Upper lobe of left lung (tissue), 4 donors: Measurements from ENCODE around the gene GZF1.

ENCODE experiments used
- EP300 ChIP-seq, 4 donors: sonication (generic); formaldehyde crosslinking; IDR thresholded peaks; one replicate each; pipeline ENCODE4 v1.5.1; 2017; ENCODE audit warnings: antibody characterized with exemption in 4 of 4, control low read depth in 2 of 4
- POLR2A ChIP-seq, 4 donors: fragments of 450-650 bp; IDR thresholded peaks; one replicate each; pipeline ENCODE4 v1.5.1; 2016 to 2017; ENCODE audit warnings: antibody characterized with exemption in 4 of 4, mild to moderate bottlenecking in 2 of 4
- POLR2AphosphoS5 ChIP-seq, 2 donors: sonication (generic); formaldehyde crosslinking; IDR thresholded peaks; one replicate each; pipeline ENCODE4 v1.5.1; 2017; ENCODE audit warnings: antibody characterized with exemption in 2 of 2
- TF ChIP-seq, protein P1 (sequence below), 6 experiments: fragments of 450-650 bp in 4 of 6; fragments of 200-600 bp in 2 of 6; sonication (generic) in 2 of 6; IDR thresholded peaks; one replicate each; pipeline ENCODE4 v1.5.1; 2016 to 2019; ENCODE audit warnings: antibody characterized with exemption in 6 of 6

DNA sequence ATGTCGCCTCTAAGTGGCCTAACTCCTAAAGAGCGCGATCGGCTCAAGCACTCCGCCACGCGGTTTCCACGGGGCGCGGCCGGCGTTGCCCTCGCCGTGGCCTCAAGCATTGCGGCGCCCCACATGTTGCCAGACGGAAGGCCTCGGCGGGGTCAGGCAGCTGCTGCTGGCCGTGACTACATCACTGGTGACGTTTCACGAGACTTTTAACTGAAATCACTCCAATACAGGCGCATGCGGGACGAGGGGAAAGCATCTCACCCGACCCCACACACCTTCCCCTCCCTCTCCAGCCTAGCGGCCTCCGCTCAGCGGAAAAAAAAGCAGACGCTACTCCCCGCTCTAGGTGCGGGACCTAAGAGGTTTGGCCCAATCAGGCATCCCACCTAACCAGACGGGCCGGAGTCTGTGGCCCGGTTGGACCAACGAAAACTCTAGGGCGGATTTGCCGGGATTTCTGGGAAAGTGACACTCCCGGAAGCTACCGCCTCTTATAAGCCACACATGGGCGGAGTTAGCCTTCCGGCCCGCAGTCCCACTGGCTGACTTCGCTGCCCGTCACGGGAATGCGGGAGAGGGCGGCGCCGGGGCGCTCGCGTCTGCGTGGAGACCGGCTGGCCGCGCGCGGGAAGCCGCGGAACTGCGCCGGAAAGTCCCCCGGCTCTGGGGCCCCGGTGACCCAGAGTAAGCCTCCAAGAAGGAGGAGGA is 11.6 kb upstream of the GZF1 start, which contains the start of gene NXT1:
- peak; percentile 10 to 84 (median 70) for TF ChIP-seq POLR2A (IDR thresholded peaks at IDR 0.05)
- TF ChIP-seq, protein P1, sequence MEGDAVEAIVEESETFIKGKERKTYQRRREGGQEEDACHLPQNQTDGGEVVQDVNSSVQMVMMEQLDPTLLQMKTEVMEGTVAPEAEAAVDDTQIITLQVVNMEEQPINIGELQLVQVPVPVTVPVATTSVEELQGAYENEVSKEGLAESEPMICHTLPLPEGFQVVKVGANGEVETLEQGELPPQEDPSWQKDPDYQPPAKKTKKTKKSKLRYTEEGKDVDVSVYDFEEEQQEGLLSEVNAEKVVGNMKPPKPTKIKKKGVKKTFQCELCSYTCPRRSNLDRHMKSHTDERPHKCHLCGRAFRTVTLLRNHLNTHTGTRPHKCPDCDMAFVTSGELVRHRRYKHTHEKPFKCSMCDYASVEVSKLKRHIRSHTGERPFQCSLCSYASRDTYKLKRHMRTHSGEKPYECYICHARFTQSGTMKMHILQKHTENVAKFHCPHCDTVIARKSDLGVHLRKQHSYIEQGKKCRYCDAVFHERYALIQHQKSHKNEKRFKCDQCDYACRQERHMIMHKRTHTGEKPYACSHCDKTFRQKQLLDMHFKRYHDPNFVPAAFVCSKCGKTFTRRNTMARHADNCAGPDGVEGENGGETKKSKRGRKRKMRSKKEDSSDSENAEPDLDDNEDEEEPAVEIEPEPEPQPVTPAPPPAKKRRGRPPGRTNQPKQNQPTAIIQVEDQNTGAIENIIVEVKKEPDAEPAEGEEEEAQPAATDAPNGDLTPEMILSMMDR (IDR thresholded peaks at IDR 0.05): peak in 4 of 6 experiments; percentile 8 to 21 (median 16)
- peak in 1 of 4 donors; percentile 68 for TF ChIP-seq EP300 (IDR thresholded peaks at IDR 0.05)
- TF ChIP-seq POLR2AphosphoS5 (IDR thresholded peaks at IDR 0.05): peak; percentile 87 to 93
